ENCODE data around the gene FOXP3.

The FOXP3 gene

DNA sequence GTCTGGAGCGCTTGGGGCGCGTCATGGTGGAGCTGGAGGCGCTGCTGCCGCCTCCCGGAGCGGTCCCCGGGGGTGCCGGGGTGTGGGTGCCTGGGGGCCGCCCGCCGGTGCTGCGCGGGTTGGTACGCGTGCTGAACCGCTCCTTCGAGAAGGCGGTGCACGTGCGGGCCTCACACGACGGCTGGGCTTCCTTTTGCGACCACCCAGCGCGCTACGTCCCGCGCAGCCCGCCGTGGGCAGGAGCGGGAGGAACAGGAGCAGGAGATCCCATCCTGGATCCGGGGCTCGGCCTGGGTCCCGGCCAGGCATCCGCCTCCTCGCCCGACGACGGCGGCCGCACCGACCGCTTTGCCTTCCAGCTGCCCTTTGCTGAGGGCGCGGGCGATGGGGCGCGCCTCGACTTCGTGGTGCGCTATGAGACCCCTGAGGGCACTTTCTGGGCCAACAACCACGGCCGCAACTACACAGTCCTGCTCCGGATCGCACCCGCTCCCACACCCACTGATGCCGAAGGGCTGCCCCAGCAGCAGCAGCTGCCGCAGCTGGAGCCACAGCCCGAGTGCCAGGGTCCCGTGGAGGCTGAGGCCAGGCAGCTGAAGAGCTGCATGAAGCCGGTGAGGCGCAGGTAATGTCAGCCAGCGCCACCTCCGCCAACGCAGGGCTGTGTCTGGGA lies 5.9 kb upstream of the FOXP3 start:
- peak overlapping the region; percentile 60 to 95 for H3K4ac ChIP-seq (ENCODE audit: low read depth in 1 of 2, low read length in 2 of 2)
- no peak overlapping the region for H3K14ac ChIP-seq (ENCODE audit: low read length in 2 of 2)
- H3K23ac ChIP-seq (ENCODE audit: low read length in 2 of 2) = no peak overlapping the region
- no peak overlapping the region for H2AFZ ChIP-seq (ENCODE audit: low read depth, low read length)
- 70% methylated on average over 49 of the region's 66 CpGs for WGBS
- peaks cover 8% of the 10 kb centered on the region for H3K79me1 ChIP-seq (replicated peaks; ENCODE audit: low read length, poor library complexity, severe bottlenecking)
- H3K36me3 ChIP-seq (ENCODE audit: control insufficient read depth in 1 of 2, insufficient read depth in 2 of 2, low read depth in 1 of 2, low read length in 2 of 2) = peaks cover 0 to 7% of the 10 kb centered on the region in 2 experiments
- peak overlapping the region; percentile 82 to 86 for H3K4me3 ChIP-seq (ENCODE audit: insufficient read depth in 1 of 2, low read depth in 1 of 2, low read length in 2 of 2)
- no peak overlapping the region for H2BK15ac ChIP-seq (ENCODE audit: low read depth, poor library complexity, severe bottlenecking)
- H2AK5ac ChIP-seq (ENCODE audit: low read length, severe bottlenecking) = no peak overlapping the region
- peak overlapping the region; percentile 34 for H2BK120ac ChIP-seq (ENCODE audit: low read depth, low read length)
- no peaks in the 10 kb centered on the region for H3K9me3 ChIP-seq (ENCODE audit: control insufficient read depth, low read length)
- peak overlapping the region; percentile 94 for H3K9ac ChIP-seq (ENCODE audit: low read length)
- no peak overlapping the region for H2BK5ac ChIP-seq (ENCODE audit: low read depth, low read length, poor library complexity, severe bottlenecking)
- H3K27me3 ChIP-seq (ENCODE audit: control insufficient read depth in 1 of 2, insufficient read depth in 1 of 2, low read length in 2 of 2) = peaks cover 0 to 4% of the 10 kb centered on the region in 2 experiments
- H3K4me1 ChIP-seq (ENCODE audit: control insufficient read depth, insufficient read depth, low read depth, low read length) = peaks cover 22% of the 10 kb centered on the region
- peak overlapping the region; percentile 89 to 98 for H3K18ac ChIP-seq (ENCODE audit: low read depth in 1 of 2, low read length in 2 of 2)
- H3K4me2 ChIP-seq (ENCODE audit: low read length, poor library complexity, severe bottlenecking) = peak overlapping the region; percentile 44
- peak overlapping the region; percentile 96 for H4K8ac ChIP-seq (ENCODE audit: low read length)
- H4K91ac ChIP-seq (ENCODE audit: low read length) = peak overlapping the region; percentile 96
- H3K27ac ChIP-seq (ENCODE audit: low read length, poor library complexity, severe bottlenecking) = no peak overlapping the region
- peak overlapping the region in 1 of 2 experiments; percentile 47 for H2BK12ac ChIP-seq (ENCODE audit: low read length in 2 of 2)
- DNase-seq = no peak

- Histone ChIP-seq H3K27me3 (ENCODE audit: control insufficient read depth in 1 of 2, insufficient read depth in 1 of 2, low read length in 2 of 2) (peaks cover 0 to 7% of the 10 kb centered on the region in 2 experiments), H2BK5ac (ENCODE audit: low read depth, low read length, poor library complexity, severe bottlenecking) (peak within 1 kb of the TSS; percentile 94), H3K4me2 (ENCODE audit: low read length, poor library complexity, severe bottlenecking) (peak within 1 kb of the TSS; percentile 68), H2BK120ac (ENCODE audit: low read depth, low read length) (peak within 1 kb of the TSS; percentile 73), H2BK12ac (ENCODE audit: low read length in 2 of 2) (peak within 1 kb of the TSS in 1 of 2 experiments; percentile 47), H3K9ac (ENCODE audit: low read length) (peak within 1 kb of the TSS; percentile 94), H3K9me3 (ENCODE audit: control insufficient read depth, low read length) (no peaks in the 10 kb centered on the region), H3K18ac (ENCODE audit: low read depth in 1 of 2, low read length in 2 of 2) (peak within 1 kb of the TSS; percentile 91 to 98), H3K4ac (ENCODE audit: low read depth in 1 of 2, low read length in 2 of 2) (peak within 1 kb of the TSS; percentile 60 to 95), H3K27ac (ENCODE audit: low read length, poor library complexity, severe bottlenecking) (peak within 1 kb of the TSS; percentile 94), H3K14ac (ENCODE audit: low read length in 2 of 2) (peak within 1 kb of the TSS in 1 of 2 experiments; percentile 81), H2BK15ac (ENCODE audit: low read depth, poor library complexity, severe bottlenecking) (peak within 1 kb of the TSS; percentile 90), H3K4me3 (ENCODE audit: insufficient read depth in 1 of 2, low read depth in 1 of 2, low read length in 2 of 2) (peak within 1 kb of the TSS; percentile 82 to 86), H2AFZ (ENCODE audit: low read depth, low read length) (peak within 1 kb of the TSS; percentile 36), H3K23ac (ENCODE audit: low read length in 2 of 2) (no peak within 1 kb of the TSS), H4K8ac (ENCODE audit: low read length) (peak within 1 kb of the TSS; percentile 96), H3K79me1 (replicated peaks; ENCODE audit: low read length, poor library complexity, severe bottlenecking) (peaks cover 6% of the 10 kb centered on the region), H4K91ac (ENCODE audit: low read length) (peak within 1 kb of the TSS; percentile 96), H3K4me1 (ENCODE audit: control insufficient read depth, insufficient read depth, low read depth, low read length) (peaks cover 22% of the 10 kb centered on the region), H2AK5ac (ENCODE audit: low read length, severe bottlenecking) (no peak within 1 kb of the TSS), H3K36me3 (ENCODE audit: control insufficient read depth in 1 of 2, insufficient read depth in 2 of 2, low read depth in 1 of 2, low read length in 2 of 2) (peaks cover 0 to 7% of the 10 kb centered on the region in 2 experiments)
- DNase-seq = no peak
- 0% methylated on average over 9 of the region's 70 CpGs for WGBS
Measured at GRCh38 chrX:49269767-49270248, 5.3 kb upstream of the FOXP3 start, which contains the start of gene PPP1R3F. Gene PPP1R3F, plus strand, starts transcription at chrX:49269793. Its CDS starts 77 bp downstream, at chrX:49269870.

DNA sequence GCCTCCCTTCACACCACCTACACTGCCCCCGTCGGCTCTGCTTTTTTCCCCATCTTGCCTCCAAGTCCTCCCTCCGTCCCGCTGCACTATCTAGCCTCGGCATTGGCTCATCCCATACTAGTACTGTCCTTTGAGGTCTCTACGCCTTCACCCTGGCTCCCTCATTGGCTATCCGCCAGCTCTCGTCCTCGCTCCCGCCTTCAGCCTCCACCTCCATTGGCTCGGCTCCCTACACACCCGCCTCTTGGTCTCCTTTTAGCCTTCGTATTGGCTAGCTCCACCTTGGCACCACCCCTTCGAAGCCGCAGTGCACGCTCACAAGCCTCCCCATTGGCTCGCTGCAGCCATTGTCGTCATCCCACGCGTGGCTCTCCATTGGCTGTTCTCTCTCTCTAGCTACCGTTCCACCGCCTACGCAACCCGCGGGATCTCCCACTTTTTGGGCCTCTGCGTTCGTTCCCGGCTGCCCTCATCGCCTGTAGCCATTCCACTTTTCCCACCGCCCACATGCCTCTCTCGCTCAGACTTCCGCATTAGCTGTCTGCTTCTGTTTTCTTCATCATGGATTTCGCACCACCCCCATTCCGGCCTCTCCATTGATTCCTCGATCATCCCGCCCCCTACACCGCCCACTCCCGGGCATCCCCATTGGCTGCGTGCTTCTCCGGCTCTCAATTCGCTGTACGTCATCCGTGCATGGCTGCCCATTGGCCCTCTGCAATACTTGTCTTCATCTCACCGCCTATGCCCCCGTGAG lies 4.7 kb upstream of the FOXP3 start:
- H3K79me1 ChIP-seq (replicated peaks; ENCODE audit: low read length, poor library complexity, severe bottlenecking) = peaks cover 2% of the 10 kb centered on the region
- peak overlapping the region; percentile 68 for H3K4me2 ChIP-seq (ENCODE audit: low read length, poor library complexity, severe bottlenecking)
- no peak overlapping the region for H2BK12ac ChIP-seq (ENCODE audit: low read length in 2 of 2)
- peak overlapping the region; percentile 61 for H2BK120ac ChIP-seq (ENCODE audit: low read depth, low read length)
- H2BK15ac ChIP-seq (ENCODE audit: low read depth, poor library complexity, severe bottlenecking) = peak overlapping the region; percentile 90
- no peaks in the 10 kb centered on the region for H3K9me3 ChIP-seq (ENCODE audit: control insufficient read depth, low read length)
- no peak overlapping the region for H3K23ac ChIP-seq (ENCODE audit: low read length in 2 of 2)
- peak overlapping the region; percentile 91 to 92 for H3K18ac ChIP-seq (ENCODE audit: low read depth in 1 of 2, low read length in 2 of 2)
- peak overlapping the region; percentile 94 for H3K9ac ChIP-seq (ENCODE audit: low read length)
- H3K27ac ChIP-seq (ENCODE audit: low read length, poor library complexity, severe bottlenecking) = peak overlapping the region; percentile 94
- H3K14ac ChIP-seq (ENCODE audit: low read length in 2 of 2) = peak overlapping the region in 1 of 2 experiments; percentile 81
- H3K4me1 ChIP-seq (ENCODE audit: control insufficient read depth, insufficient read depth, low read depth, low read length) = peaks cover 22% of the 10 kb centered on the region
- H3K27me3 ChIP-seq (ENCODE audit: control insufficient read depth in 1 of 2, insufficient read depth in 1 of 2, low read length in 2 of 2) = peaks cover 0 to 7% of the 10 kb centered on the region in 2 experiments
- no peak overlapping the region for H2AK5ac ChIP-seq (ENCODE audit: low read length, severe bottlenecking)
- H2BK5ac ChIP-seq (ENCODE audit: low read depth, low read length, poor library complexity, severe bottlenecking) = peak overlapping the region; percentile 61
- peak overlapping the region; percentile 86 for H4K91ac ChIP-seq (ENCODE audit: low read length)
- peaks cover 0 to 7% of the 10 kb centered on the region in 2 experiments for H3K36me3 ChIP-seq (ENCODE audit: control insufficient read depth in 1 of 2, insufficient read depth in 2 of 2, low read depth in 1 of 2, low read length in 2 of 2)
- H3K4ac ChIP-seq (ENCODE audit: low read depth in 1 of 2, low read length in 2 of 2) = peak overlapping the region in 1 of 2 experiments; percentile 54
- under 1% methylated on average over 40 of the region's 45 CpGs for WGBS
- peak overlapping the region; percentile 36 for H2AFZ ChIP-seq (ENCODE audit: low read depth, low read length)
- peak overlapping the region; percentile 68 to 82 for H3K4me3 ChIP-seq (ENCODE audit: insufficient read depth in 1 of 2, low read depth in 1 of 2, low read length in 2 of 2)
- DNase-seq = peak; percentile 98
- peak overlapping the region; percentile 96 for H4K8ac ChIP-seq (ENCODE audit: low read length)

DNA sequence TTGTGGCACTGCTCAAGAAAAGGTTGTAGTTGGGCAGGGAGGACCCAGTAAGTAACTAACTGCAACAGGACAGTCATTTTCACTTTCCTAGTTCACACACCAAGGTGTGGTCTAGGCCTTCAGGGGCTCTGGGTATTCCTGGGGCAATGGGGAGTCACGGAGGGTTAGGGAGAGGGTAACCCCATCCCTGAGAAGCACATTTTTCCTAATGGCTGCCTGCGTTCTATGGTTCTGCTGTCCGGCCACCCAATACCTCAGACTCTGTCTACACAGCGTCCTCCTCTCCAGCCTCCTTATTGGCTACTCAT lies 4.1 kb upstream of the FOXP3 start:
- peaks cover 22% of the 10 kb centered on the region for H3K4me1 ChIP-seq (ENCODE audit: control insufficient read depth, insufficient read depth, low read depth, low read length)
- peak overlapping the region; percentile 44 to 82 for H3K4me3 ChIP-seq (ENCODE audit: insufficient read depth in 1 of 2, low read depth in 1 of 2, low read length in 2 of 2)
- peaks cover 0 to 7% of the 10 kb centered on the region in 2 experiments for H3K36me3 ChIP-seq (ENCODE audit: control insufficient read depth in 1 of 2, insufficient read depth in 2 of 2, low read depth in 1 of 2, low read length in 2 of 2)
- DNase-seq = no peak
- no peak overlapping the region for H2AK5ac ChIP-seq (ENCODE audit: low read length, severe bottlenecking)
- peak overlapping the region in 1 of 2 experiments; percentile 54 for H3K4ac ChIP-seq (ENCODE audit: low read depth in 1 of 2, low read length in 2 of 2)
- peak overlapping the region; percentile 18 for H4K91ac ChIP-seq (ENCODE audit: low read length)
- H3K9me3 ChIP-seq (ENCODE audit: control insufficient read depth, low read length) = no peaks in the 10 kb centered on the region
- 1% methylated on average over 3 of the region's 4 CpGs for WGBS
- H2BK120ac ChIP-seq (ENCODE audit: low read depth, low read length) = peak overlapping the region; percentile 3
- H3K14ac ChIP-seq (ENCODE audit: low read length in 2 of 2) = peak overlapping the region in 1 of 2 experiments; percentile 81
- peak overlapping the region; percentile 94 for H3K9ac ChIP-seq (ENCODE audit: low read length)
- peak overlapping the region; percentile 28 to 62 for H3K18ac ChIP-seq (ENCODE audit: low read depth in 1 of 2, low read length in 2 of 2)
- peaks cover 2% of the 10 kb centered on the region for H3K79me1 ChIP-seq (replicated peaks; ENCODE audit: low read length, poor library complexity, severe bottlenecking)
- H3K27ac ChIP-seq (ENCODE audit: low read length, poor library complexity, severe bottlenecking) = peak overlapping the region; percentile 67
- peak overlapping the region; percentile 36 for H2AFZ ChIP-seq (ENCODE audit: low read depth, low read length)
- peak overlapping the region; percentile 68 for H3K4me2 ChIP-seq (ENCODE audit: low read length, poor library complexity, severe bottlenecking)
- H4K8ac ChIP-seq (ENCODE audit: low read length) = peak overlapping the region; percentile 95
- peak overlapping the region; percentile 2 for H2BK5ac ChIP-seq (ENCODE audit: low read depth, low read length, poor library complexity, severe bottlenecking)
- no peak overlapping the region for H3K23ac ChIP-seq (ENCODE audit: low read length in 2 of 2)
- H3K27me3 ChIP-seq (ENCODE audit: control insufficient read depth in 1 of 2, insufficient read depth in 1 of 2, low read length in 2 of 2) = peaks cover 0 to 7% of the 10 kb centered on the region in 2 experiments
- no peak overlapping the region for H2BK12ac ChIP-seq (ENCODE audit: low read length in 2 of 2)
- H2BK15ac ChIP-seq (ENCODE audit: low read depth, poor library complexity, severe bottlenecking) = no peak overlapping the region

Measured in mesenchymal stem cell (in vitro differentiated cells and primary cell).